ENCODE data around the gene SHISA7.
A peak's percentile ranks its signal among the peaks of the same experiment; 100 is the strongest.

The SHISA7 gene

DNA sequence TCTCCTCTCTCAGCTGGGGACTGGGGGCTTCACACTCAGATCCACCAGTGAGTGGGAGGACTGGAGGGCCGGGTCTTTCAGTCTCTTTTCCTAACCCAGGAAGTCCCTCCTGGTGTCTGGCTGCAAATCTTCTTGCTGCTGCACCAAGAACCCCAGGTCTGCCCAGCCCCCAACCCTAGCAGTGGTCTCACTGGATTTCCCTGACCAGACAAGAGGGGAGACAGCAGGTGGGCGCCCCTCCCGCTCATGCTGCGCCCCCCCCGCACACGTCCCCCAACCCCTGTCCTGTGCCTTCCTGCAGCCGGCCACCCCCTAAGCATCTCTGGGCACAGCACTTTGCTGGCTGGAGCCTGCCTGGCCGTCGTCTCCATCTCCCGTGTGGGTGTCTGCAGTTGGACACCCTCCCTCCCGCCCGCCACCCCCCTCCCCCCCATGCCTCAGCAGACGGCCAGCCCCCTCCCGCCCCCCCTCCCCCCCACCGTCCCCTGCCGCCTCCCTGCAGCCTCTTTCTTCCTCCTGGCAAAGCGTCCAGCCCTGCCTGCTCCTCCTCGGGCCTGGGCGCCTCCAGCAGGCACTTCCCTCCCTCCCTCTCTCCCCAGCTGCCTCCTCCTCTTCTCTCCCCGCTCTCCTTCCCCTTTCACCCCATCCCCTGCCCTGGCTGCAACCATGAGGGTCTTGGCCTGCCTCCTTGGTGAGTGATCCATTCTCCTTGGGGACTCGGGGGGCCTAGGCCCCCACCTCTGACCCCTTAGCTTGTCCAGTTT lies 45.0 kb upstream of the SHISA7 start, which contains the start of gene SSC5D:
Gene SSC5D (plus strand): TSS at position 513 of the 764 bp plus-strand sequence. CDS start 154 bp downstream, at position 667.
- H4K20me1 ChIP-seq, result peaks cover 0 to 29% (median 0%) of the 10 kb centered on the region in 11 experiments; a peak in 9 of 22 replicates
- H3K4me1 ChIP-seq, result peaks cover 50 to 78% (median 62%) of the 10 kb centered on the region in 10 experiments
- H3K27ac ChIP-seq, result peak within 1 kb of the TSS; percentile 8 to 80 (median 61); a peak in 21 of 22 replicates
- H3K9ac ChIP-seq, result peak within 1 kb of the TSS; percentile 31 to 83 (median 78)
- peaks cover 0 to 9% (median 5%) of the 10 kb centered on the region in 11 experiments; a peak in 12 of 22 replicates for H3K36me3 ChIP-seq
- peak within 1 kb of the TSS in 2 of 10 experiments; percentile 16 to 79; a peak in 1 of 20 replicates for H3K4me3 ChIP-seq
- H3K4me2 ChIP-seq, result peak within 1 kb of the TSS; percentile 89 to 100 (median 96)
- H3K27me3 ChIP-seq, result no peaks in the 10 kb centered on the region
- no peak for TF ChIP-seq Cebpa-rat (IDR thresholded peaks at IDR 0.05)
- no peaks in the 10 kb centered on the region for H3K9me3 ChIP-seq (replicated peaks in 1 of 11)

DNA sequence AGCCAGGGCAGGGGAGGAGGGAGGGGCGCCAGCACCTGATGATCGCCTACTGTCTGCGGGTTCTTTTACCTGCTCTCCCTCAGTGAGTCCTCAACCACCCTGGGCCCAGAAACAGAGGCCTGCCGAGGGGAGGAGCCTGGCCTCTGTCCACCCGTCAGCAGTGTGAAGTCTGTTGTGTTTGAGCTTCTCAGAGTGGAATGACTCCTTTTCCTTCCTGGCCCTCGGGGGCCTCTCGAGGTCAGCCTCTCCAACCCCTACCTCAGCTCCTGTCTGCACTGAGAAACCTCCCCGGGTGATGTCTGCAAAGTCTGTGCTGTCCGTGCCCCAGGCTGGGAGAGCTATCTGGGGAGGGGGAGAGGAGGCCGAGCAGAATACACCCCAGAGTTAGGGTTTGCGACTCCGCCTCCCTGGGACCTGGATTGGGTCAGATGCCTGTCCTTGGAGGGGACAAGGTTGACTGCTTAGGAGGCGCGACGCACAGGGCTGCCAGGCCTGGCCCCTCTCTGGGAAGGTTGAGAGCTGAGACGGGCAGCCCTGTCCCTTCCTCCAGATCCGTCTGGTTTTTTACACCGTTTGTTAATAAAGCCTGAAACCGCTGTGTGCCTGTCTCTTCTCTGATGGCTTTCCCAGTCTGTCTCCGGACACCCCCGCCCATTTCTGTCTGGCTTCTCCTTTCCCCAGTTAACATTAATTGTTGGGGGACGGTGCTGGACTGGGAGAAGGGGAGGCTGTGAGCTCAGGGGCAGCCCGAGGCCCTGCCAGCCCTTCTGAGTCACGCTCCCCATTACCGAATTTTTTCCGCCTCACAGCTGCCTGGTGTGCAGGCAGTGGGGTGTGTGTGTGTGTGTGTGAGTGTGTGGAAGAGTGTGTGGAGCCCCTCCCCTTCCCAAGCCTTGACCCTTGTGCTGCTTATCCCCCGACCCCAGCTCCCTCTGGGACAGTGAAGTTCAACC lies 44.1 kb upstream of the SHISA7 start:
- peaks cover 0 to 35% (median 0%) of the 10 kb centered on the region in 11 experiments; a peak in 9 of 22 replicates for H4K20me1 ChIP-seq
- H3K4me2 ChIP-seq, result peak overlapping the region; percentile 89 to 100 (median 96)
- no peaks in the 10 kb centered on the region for H3K9me3 ChIP-seq (replicated peaks in 1 of 11)
- H3K4me3 ChIP-seq, result peak overlapping the region in 2 of 10 experiments; percentile 16 to 79; a peak in 2 of 20 replicates
- peaks cover 0 to 17% (median 11%) of the 10 kb centered on the region in 11 experiments; a peak in 15 of 22 replicates for H3K36me3 ChIP-seq
- peak overlapping the region; percentile 31 to 83 (median 78) for H3K9ac ChIP-seq
- no peaks in the 10 kb centered on the region for H3K27me3 ChIP-seq
- H3K4me1 ChIP-seq, result peaks cover 51 to 78% (median 64%) of the 10 kb centered on the region in 10 experiments
- no peak for TF ChIP-seq Cebpa-rat (IDR thresholded peaks at IDR 0.05)
- peak overlapping the region; percentile 8 to 80 (median 61); a peak in 21 of 22 replicates for H3K27ac ChIP-seq

DNA sequence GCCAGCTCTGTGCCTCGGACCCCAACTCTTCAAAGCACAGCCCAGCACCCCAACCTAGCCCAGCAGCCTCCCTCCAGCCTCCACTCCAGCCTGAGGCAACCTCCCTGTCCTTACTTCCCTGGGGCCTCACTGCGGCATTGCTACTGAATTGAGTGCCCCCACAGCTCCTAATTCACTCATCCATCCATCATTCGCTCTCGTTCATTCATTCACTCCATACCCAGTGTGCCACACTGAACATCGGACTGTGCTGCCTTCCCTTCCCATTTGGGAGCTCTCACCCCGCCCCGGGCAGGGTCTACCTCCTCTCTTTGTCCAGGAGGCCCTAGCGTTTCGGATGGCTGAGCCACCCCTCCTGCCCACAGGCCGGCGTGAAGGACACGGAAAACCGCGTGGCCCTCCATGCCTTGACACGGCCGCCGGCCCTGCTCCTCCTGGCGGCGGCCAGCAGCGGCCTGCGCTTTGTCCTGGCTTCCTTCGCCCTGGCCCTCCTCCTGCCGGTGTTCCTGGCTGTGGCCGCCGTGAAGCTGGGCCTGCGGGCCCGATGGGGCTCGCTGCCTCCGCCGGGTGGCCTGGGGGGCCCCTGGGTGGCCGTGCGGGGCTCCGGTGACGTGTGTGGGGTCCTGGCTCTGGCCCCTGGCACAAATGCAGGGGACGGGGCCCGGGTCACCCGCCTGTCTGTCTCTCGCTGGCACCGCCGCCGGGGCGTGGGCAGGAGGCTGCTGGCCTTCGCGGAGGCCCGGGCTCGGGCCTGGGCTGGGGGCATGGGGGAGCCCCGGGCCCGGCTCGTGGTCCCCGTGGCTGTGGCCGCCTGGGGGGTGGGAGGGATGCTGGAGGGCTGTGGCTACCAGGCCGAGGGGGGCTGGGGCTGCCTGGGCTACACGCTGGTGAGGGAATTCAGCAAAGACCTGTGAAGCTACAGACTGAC lies 43.2 kb upstream of the SHISA7 start:
- H3K9me3 ChIP-seq (replicated peaks in 1 of 11), result no peaks in the 10 kb centered on the region
- TF ChIP-seq Cebpa-rat (IDR thresholded peaks at IDR 0.05), result no peak
- peak overlapping the region in 10 of 11 experiments; percentile 38 to 80 (median 64); a peak in 18 of 22 replicates for H3K27ac ChIP-seq
- H3K36me3 ChIP-seq, result peaks cover 2 to 24% (median 12%) of the 10 kb centered on the region in 11 experiments; a peak in 15 of 22 replicates
- peak overlapping the region; percentile 89 to 100 (median 96) for H3K4me2 ChIP-seq
- H4K20me1 ChIP-seq, result peaks cover 0 to 38% (median 0%) of the 10 kb centered on the region in 11 experiments; a peak in 9 of 22 replicates
- no peaks in the 10 kb centered on the region for H3K27me3 ChIP-seq
- H3K9ac ChIP-seq, result peak overlapping the region; percentile 51 to 83 (median 78); a peak in 20 of 22 replicates
- peak overlapping the region; percentile 64 to 79 (median 68); a peak in 10 of 20 replicates for H3K4me3 ChIP-seq
- peaks cover 51 to 72% (median 62%) of the 10 kb centered on the region in 10 experiments for H3K4me1 ChIP-seq

DNA sequence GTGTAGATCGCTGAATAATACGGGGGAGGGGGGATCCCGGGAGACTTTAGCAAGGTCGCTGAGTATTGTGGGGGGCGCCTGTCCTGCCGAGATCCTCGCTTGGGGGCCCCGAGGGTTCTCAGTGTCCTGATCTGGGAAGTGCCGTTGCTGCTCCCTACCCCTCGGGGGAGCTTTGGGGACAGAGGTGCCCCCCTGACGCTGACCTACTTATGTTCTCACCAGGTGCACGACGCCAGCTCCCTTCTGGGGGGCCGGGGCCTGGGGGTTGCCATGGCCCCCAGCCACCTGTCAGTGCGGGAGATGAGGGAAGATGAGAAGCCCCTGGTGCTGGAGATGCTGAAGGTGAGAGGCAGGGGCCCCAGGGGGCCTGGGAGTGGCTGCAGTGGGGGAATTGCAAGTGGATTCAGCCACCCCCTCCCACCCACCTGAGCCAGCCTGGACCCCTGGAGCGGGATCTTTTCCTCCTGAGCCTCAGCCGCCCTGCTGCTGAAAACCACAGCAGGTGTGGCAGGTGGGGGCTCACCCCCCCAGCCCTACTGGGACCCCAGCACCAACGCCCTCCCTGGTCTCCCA lies 42.4 kb upstream of the SHISA7 start:
- H3K27me3 ChIP-seq, result no peaks in the 10 kb centered on the region
- peak overlapping the region; percentile 71 to 83 (median 78) for H3K9ac ChIP-seq
- peaks cover 4 to 31% (median 12%) of the 10 kb centered on the region in 11 experiments; a peak in 15 of 22 replicates for H3K36me3 ChIP-seq
- H3K4me3 ChIP-seq, result peak overlapping the region; percentile 64 to 79 (median 68)
- H3K9me3 ChIP-seq (replicated peaks in 1 of 11), result no peaks in the 10 kb centered on the region
- H3K27ac ChIP-seq, result peak overlapping the region; percentile 62 to 80 (median 72)
- peaks cover 51 to 66% (median 59%) of the 10 kb centered on the region in 10 experiments for H3K4me1 ChIP-seq
- peak overlapping the region; percentile 89 to 100 (median 96) for H3K4me2 ChIP-seq
- peaks cover 0 to 46% (median 0%) of the 10 kb centered on the region in 11 experiments; a peak in 10 of 22 replicates for H4K20me1 ChIP-seq
- no peak for TF ChIP-seq Cebpa-rat (IDR thresholded peaks at IDR 0.05)

DNA sequence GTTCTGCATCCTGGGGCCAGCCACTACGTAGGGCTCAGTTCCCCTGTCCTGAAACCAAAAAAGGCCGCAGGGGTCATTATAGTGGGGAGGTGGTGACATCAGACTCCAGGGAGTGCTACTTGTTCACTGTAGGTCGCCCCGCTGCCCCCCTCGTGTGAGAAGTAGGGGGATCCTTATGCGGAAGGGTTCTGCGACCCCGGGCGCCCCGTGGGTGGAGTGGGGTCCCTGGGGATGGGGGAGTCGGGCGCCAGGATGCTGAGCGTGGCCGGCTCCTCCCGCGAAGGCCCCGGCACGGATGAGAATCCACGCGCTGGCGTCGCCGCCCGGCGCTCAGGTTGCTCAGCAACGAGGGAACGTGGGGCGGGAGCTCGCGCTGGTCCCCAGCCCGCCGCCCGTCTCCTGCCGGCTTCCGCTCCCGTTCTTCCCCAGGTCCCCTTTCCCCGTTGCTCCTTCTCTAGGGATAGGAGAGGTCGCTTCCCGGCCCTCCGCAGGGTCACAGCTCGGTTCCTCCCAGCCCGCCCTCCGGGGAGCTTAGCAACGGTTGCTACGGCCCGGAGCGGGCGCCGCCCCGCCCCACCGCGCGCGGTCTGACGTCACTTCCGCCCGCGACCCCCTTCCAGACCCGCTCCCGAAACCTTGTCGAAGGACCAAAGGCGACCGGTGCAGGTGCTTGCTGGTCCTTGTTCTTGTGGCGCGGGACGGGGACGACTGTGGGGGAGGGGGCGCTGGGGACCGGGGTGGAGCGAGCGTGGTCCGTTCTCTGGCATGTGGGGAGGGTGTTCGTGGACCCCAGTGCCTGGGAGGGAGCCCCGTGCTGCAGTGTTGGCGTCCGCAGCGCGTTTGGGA lies 41.7 kb upstream of the SHISA7 start, which contains the start of gene NAT14:
Gene NAT14 (plus strand): TSS at position 596 of the 846 bp plus-strand sequence. CDS start 521 bp downstream, outside the sequence.
- H3K36me3 ChIP-seq, result peaks cover 4 to 32% (median 12%) of the 10 kb centered on the region in 11 experiments; a peak in 15 of 22 replicates
- H3K4me2 ChIP-seq, result peak within 1 kb of the TSS; percentile 89 to 100 (median 96)
- TF ChIP-seq Cebpa-rat (IDR thresholded peaks at IDR 0.05), result no peak
- no peaks in the 10 kb centered on the region for H3K9me3 ChIP-seq (replicated peaks in 1 of 11)
- H3K27ac ChIP-seq, result peak within 1 kb of the TSS; percentile 62 to 80 (median 72)
- H3K4me1 ChIP-seq, result peaks cover 51 to 64% (median 59%) of the 10 kb centered on the region in 10 experiments
- H3K4me3 ChIP-seq, result peak within 1 kb of the TSS; percentile 64 to 79 (median 68)
- H3K27me3 ChIP-seq, result no peaks in the 10 kb centered on the region
- peak within 1 kb of the TSS; percentile 71 to 83 (median 78) for H3K9ac ChIP-seq
- peaks cover 0 to 50% (median 3%) of the 10 kb centered on the region in 11 experiments; a peak in 11 of 22 replicates for H4K20me1 ChIP-seq

DNA sequence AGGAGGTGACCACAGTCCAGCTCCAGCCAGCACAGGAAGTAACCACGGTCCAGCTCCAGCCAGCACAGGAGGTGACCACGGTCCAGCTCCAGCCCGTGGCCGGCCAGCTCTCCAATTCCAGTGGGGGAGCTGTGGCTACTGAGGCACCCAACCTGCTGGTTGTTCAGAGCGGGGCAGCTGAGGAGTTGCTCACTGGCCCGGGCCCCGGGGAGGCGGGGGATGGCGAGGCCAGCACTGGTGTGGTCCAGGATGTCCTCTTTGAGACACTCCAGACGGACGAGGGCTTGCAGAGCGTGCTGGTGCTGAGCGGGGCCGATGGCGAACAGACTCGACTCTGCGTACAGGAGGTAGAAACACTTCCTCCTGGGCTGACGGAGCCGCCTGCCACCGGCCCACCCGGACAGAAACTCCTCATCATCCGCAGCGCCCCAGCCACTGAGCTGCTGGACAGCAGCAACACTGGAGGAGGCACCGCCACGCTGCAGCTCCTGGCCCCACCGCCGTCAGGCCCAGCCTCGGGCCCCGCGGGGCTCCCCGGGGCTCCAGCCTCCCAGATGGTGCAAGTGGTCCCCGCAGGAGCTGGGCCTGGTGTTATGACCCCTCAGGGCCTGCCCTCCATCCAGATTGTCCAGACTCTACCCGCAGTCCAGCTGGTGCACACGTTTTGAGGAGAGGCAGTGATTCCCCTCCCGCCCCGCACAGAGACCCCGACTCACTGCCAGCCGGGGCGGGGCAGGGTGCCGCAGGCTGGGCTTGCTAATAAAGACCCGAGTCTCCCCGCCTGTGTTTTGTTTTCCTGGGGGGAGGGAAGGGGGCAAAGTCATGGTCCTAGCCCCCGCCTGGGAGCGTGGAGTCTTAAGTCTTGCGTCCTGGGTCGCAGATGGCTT lies 40.8 kb upstream of the SHISA7 start:
- H3K36me3 ChIP-seq, result peaks cover 4 to 32% (median 12%) of the 10 kb centered on the region in 11 experiments; a peak in 15 of 22 replicates
- H3K4me1 ChIP-seq, result peaks cover 56 to 64% (median 60%) of the 10 kb centered on the region in 10 experiments

More for the DNA sequence above, 40.8 kb upstream of the SHISA7 start:
- Histone ChIP-seq H3K4me2 (peak overlapping the region; percentile 89 to 100 (median 96)), H3K9me3 (replicated peaks in 1 of 11) (no peaks in the 10 kb centered on the region), H3K27ac (peak overlapping the region in 10 of 11 experiments; percentile 63 to 80 (median 72); a peak in 19 of 22 replicates), H4K20me1 (peaks cover 0 to 58% (median 8%) of the 10 kb centered on the region in 11 experiments; a peak in 13 of 22 replicates), H3K27me3 (no peaks in the 10 kb centered on the region), H3K9ac (peak overlapping the region; percentile 71 to 83 (median 78)), H3K4me3 (peak overlapping the region; percentile 64 to 79 (median 68))
- TF ChIP-seq Cebpa-rat (IDR thresholded peaks at IDR 0.05), result no peak
